Calu3 (cell line): Measurements from ENCODE around the gene CCDC71L. TPM values are rescaled to one million over a fixed set of nuclear protein-coding genes. Genes with fewer than 3 reads are reported as not detected.
A peak's percentile ranks its signal among the peaks of the same experiment; 100 is the strongest.

Experiments
- BruUV-seq: library from RNA; stranded (reverse); fragments of 400-500 nt; replicated peaks from 2 replicates; lab custom pipeline; 2021; lab: Mats Ljungman, UMichigan
- CTCF ChIA-PET: fragments of 300-600 bp; sonication (Branson Sonifier 250); formaldehyde crosslinking; loops from one replicate; lab custom pipeline; 2022; ENCODE audit warnings: antibody characterized with exemption; lab: Charles Lee
- DNase-seq: peaks from one replicate; pipeline ENCODE4 v3.0.0; 2022
- H3K27ac Mint-ChIP-seq: one replicate; pipeline ENCODE4 v1.8.0; 2022; ENCODE audit warnings: mixed read lengths; ENCODE audit not compliant: unreplicated experiment
- H3K27me3 Mint-ChIP-seq: one replicate; pipeline ENCODE4 v1.8.0; 2022; ENCODE audit warnings: mixed read lengths; ENCODE audit not compliant: unreplicated experiment
- H3K36me3 Mint-ChIP-seq: one replicate; pipeline ENCODE4 v1.8.0; 2022; ENCODE audit warnings: mild to moderate bottlenecking, moderate library complexity, mixed read lengths; ENCODE audit not compliant: insufficient read depth, unreplicated experiment
- H3K4me1 Mint-ChIP-seq: one replicate; pipeline ENCODE4 v1.8.0; 2022; ENCODE audit warnings: mild to moderate bottlenecking, low read depth, mixed read lengths; ENCODE audit not compliant: unreplicated experiment
- H3K4me3 Mint-ChIP-seq: one replicate; pipeline ENCODE4 v1.8.0; 2022; ENCODE audit warnings: mild to moderate bottlenecking, low read depth, moderate library complexity, mixed read lengths; ENCODE audit not compliant: unreplicated experiment
- H3K9me3 Mint-ChIP-seq: one replicate; pipeline ENCODE4 v1.8.0; 2022; ENCODE audit warnings: low read depth, mixed read lengths; ENCODE audit not compliant: unreplicated experiment
- CTCF ChIP-seq: fragments of 200-600 bp; IDR thresholded peaks from one replicate; pipeline ENCODE4 v1.8.0; 2022; ENCODE audit warnings: antibody characterized with exemption; ENCODE audit not compliant: unreplicated experiment
- intact Hi-C: fragments of 100-400 bp; cut with micrococcal nuclease; formaldehyde crosslinking; loops from one replicate; pipeline ENCODE4 v1.10.0; 2022; ENCODE audit not compliant: unreplicated experiment
- total RNA-seq: library from RNA; stranded (reverse); gene quantifications from 2 replicates; pipeline ENCODE4 v1.2.3, GENCODE V29; 2022

Gene CCDC71L
- total RNA-seq, 1 experiment from 2014 or later: 28.1 TPM

DNA sequence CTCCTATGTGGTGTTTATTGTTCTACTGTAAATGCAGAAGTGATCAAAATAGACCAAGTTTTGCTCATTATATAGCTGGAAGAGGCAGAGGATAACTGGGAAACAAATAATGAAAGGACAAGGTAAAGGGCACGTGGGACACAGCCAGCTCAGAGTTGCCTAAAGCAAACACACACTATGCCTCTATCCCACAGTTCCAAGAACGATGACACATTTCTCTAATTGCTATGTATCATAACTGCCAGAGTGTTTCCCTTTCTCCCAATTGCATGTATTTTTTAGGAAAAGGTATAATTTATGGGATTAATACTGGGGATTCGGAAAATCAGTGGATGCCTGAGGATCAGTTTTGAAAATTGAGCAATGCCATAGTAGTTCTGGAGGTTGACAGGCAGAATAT lies 49.0 kb downstream of the CCDC71L start:
- peaks cover 21% of the 10 kb centered on the region for H3K4me1 Mint-ChIP-seq
- CTCF ChIA-PET: interaction anchor here (1.2 to 1.8 kb wide), 9 partner anchors 14 to 327 kb away, joined by 3 to 13 read pairs (median 4); partner anchors contain the start of gene CCDC71L
- no peaks in the 10 kb centered on the region for H3K9me3 Mint-ChIP-seq
- peak overlapping the region; percentile 94 for H3K27ac Mint-ChIP-seq
- intact Hi-C loops: loop anchor here (2.0 to 5.0 kb wide), 3 partner anchors 15 to 70 kb away; no protein-coding TSS in a partner anchor
- TSS peak; percentile 70 for BruUV-seq
- no peaks in the 10 kb centered on the region for H3K27me3 Mint-ChIP-seq
- H3K4me3 Mint-ChIP-seq: peak overlapping the region; percentile 42
- no peak for DNase-seq
- TF ChIP-seq CTCF: no peak
- H3K36me3 Mint-ChIP-seq: no peaks in the 10 kb centered on the region

- intact Hi-C loops: loop anchor here (2.0 to 5.0 kb wide), 3 partner anchors 16 to 69 kb away; no protein-coding TSS in a partner anchor
- Mint-ChIP-seq H3K9me3 (no peaks in the 10 kb centered on the region), H3K27ac (peak overlapping the region; percentile 94), H3K36me3 (no peaks in the 10 kb centered on the region), H3K4me3 (peak overlapping the region; percentile 42), H3K4me1 (peaks cover 17% of the 10 kb centered on the region), H3K27me3 (no peaks in the 10 kb centered on the region)
- no TSS peak for BruUV-seq
- CTCF ChIA-PET: interaction anchor here (0.7 to 1.8 kb wide), 11 partner anchors 13 to 434 kb away, joined by 3 to 13 read pairs (median 4); partner anchors contain the start of gene CCDC71L
- no peak for TF ChIP-seq CTCF
- DNase-seq: peak; percentile 47
These were observed 49.7 kb downstream of the CCDC71L start for GRCh38 chr7:106610996-106611886.

- no peak for DNase-seq
- Mint-ChIP-seq H3K27me3 (no peaks in the 10 kb centered on the region), H3K4me1 (peaks cover 11% of the 10 kb centered on the region), H3K9me3 (no peaks in the 10 kb centered on the region), H3K27ac (peak overlapping the region; percentile 32), H3K36me3 (no peaks in the 10 kb centered on the region), H3K4me3 (no peak overlapping the region)
- intact Hi-C loops: no loop called here
- TF ChIP-seq CTCF: no peak
- BruUV-seq: no TSS peak
- CTCF ChIA-PET: no interaction called here
These were observed 51.5 kb downstream of the CCDC71L start for GRCh38 chr7:106609416-106609815.

DNA sequence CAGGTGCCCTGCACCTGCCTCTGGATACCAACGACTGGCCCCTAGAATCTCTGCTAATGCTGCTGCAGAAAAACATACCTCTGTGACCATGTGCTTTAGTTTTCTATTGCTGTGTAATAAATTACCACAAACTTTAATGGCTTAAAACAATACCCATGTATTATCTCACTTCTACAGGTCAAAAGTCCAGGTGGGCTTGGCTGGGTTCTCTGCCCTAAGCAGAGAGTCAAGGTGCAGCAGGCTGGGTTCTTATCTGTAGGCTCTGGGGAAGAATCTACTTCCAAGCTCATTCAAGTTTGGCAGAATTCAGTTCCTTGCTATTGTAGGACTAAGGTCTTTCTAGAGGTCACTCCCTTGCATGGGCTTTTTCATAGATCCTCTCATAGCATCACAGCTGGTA lies 52.3 kb downstream of the CCDC71L start:
- intact Hi-C loops: no loop called here
- Mint-ChIP-seq H3K4me3 (no peak overlapping the region), H3K36me3 (no peaks in the 10 kb centered on the region), H3K27ac (peak overlapping the region; percentile 32), H3K4me1 (peaks cover 11% of the 10 kb centered on the region), H3K9me3 (no peaks in the 10 kb centered on the region), H3K27me3 (no peaks in the 10 kb centered on the region)
- no TSS peak for BruUV-seq
- no peak for TF ChIP-seq CTCF
- CTCF ChIA-PET: no interaction called here
- DNase-seq: no peak

Other genes starting within 250 kb of the CCDC71L start
- not detected in 2 replicates for gene PIK3CG, start 204.1 kb upstream of the CCDC71L start, total RNA-seq